Fibroblast of mammary gland (primary cell): ENCODE data around the gene MT3.
A peak's percentile ranks its signal among the peaks of the same experiment; 100 is the strongest.

Experiments
- DNase-seq: peaks from one replicate; pipeline ENCODE4 v3.0.0-alpha.2; 2010; ENCODE audit warnings: low read depth
- H3K4me3 ChIP-seq: 2 replicates; pipeline ENCODE4 v1.5.1; 2011; ENCODE audit warnings: low read depth, mild to moderate bottlenecking, low read length, moderate library complexity; ENCODE audit not compliant: control insufficient read depth
- TF ChIP-seq, protein P1 (sequence below): conservative IDR thresholded peaks from 2 replicates; pipeline ENCODE4 v1.5.1; 2011; ENCODE audit warnings: low read depth, low read length, inconsistent platforms; ENCODE audit not compliant: control insufficient read depth, insufficient read depth

MT3 gene

DNA sequence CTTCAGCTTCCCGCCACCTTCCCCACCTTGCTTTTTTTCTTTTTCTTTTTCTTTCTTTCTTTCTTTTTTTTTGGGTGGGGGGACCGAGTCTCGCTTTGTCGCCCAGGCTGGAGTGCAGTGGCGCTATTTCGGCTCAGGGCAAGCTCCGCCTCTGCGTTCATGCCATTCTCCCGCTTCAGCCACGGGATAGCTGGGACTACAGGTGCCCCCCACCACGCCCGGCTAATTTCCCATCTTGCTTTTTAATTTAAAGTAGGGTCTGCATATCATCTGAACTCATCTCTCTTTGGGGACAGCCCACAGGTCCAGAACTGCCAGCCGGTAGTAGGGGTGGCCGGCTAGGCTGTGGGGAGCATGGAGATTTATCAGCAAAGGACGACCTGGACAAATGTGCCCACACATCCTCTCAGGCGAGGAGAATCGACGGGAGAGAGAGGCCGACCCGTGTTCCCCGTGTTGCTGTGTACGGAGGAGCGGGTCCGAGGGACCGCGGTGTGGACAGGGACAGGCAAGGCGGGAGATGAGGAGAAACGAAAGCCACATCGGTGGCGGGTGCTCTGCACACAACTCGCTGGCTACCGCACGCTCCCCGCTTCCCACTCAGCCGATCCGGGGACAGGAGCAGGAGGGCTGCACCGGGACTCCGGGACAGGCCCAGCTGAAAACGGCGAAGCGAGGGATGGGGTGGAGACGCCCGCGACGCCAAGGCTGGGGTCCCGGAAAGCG lies 45.5 kb downstream of the MT3 start:
- DNase-seq, result no peak
- no peak overlapping the region for H3K4me3 ChIP-seq

DNA sequence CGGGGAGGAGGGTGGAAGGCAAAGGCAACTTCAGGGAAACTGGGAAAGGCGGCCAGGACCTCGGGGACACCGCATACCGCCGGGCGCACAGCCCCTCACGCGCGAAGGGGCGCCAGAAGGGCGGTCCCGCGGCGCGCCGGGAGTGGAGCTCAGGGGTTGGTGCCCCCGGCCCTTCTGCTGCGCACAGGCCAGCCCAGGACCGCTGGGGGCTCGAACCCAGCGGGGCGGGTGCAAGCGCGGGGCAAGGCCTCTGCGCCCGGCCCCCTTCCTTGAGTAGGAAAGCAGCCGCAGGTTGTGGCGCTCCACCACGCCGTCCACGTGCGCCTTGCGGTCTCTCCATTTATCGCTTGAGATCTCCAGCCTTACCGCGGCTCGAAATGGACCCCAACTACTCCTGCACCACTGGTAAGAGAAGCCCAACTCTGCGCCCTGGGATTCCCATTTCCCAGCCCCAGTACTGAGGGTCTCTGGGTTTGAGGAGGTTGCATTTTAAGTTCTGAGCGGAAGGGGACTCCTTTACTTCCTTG lies 46.2 kb downstream of the MT3 start:
- H3K4me3 ChIP-seq, result no peak overlapping the region
- DNase-seq, result no peak
- TF ChIP-seq, protein P1, sequence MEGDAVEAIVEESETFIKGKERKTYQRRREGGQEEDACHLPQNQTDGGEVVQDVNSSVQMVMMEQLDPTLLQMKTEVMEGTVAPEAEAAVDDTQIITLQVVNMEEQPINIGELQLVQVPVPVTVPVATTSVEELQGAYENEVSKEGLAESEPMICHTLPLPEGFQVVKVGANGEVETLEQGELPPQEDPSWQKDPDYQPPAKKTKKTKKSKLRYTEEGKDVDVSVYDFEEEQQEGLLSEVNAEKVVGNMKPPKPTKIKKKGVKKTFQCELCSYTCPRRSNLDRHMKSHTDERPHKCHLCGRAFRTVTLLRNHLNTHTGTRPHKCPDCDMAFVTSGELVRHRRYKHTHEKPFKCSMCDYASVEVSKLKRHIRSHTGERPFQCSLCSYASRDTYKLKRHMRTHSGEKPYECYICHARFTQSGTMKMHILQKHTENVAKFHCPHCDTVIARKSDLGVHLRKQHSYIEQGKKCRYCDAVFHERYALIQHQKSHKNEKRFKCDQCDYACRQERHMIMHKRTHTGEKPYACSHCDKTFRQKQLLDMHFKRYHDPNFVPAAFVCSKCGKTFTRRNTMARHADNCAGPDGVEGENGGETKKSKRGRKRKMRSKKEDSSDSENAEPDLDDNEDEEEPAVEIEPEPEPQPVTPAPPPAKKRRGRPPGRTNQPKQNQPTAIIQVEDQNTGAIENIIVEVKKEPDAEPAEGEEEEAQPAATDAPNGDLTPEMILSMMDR, result no peak

More for the DNA sequence above, 45.5 kb downstream of the MT3 start:
- TF ChIP-seq, protein P1, result no peak

DNA sequence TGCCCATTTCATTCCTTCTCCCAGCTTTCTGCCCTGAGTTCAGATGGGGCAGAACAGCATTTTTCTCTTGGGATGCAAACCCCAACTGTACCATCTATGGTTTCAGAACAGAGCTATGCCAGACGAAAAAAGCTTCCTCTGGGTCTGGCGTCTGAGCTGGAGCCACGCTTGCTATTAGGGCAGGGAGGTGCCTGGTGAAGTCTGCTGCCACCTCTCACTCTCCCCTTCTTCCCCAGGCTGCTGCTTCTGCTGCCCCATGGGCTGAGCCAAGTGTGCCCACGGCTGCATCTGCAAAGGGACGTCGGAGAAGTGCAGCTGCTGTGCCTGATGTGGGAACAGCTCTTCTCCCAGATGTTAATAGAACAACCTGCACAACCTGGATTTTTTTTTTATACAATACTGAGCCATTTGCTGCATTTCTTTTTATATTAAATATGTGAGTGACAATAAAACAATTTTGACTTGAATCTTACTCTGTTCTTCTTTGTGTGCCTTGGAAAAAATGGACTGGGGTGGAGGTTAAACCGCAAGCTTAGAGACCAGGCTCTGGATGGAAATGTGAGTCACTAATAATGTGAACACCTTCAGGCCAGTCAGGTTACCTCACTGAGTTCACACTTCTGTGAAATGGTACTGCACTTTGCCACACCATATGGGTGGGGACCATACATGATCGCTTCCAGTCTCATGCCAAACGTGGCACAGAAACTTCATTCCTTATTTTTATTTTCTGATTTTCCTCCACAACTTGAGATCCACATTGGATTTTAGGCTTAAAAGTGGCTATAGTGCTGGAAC lies 47.5 kb downstream of the MT3 start:
- TF ChIP-seq, protein P1, result no peak
- DNase-seq, result no peak
- no peak overlapping the region for H3K4me3 ChIP-seq

DNA sequence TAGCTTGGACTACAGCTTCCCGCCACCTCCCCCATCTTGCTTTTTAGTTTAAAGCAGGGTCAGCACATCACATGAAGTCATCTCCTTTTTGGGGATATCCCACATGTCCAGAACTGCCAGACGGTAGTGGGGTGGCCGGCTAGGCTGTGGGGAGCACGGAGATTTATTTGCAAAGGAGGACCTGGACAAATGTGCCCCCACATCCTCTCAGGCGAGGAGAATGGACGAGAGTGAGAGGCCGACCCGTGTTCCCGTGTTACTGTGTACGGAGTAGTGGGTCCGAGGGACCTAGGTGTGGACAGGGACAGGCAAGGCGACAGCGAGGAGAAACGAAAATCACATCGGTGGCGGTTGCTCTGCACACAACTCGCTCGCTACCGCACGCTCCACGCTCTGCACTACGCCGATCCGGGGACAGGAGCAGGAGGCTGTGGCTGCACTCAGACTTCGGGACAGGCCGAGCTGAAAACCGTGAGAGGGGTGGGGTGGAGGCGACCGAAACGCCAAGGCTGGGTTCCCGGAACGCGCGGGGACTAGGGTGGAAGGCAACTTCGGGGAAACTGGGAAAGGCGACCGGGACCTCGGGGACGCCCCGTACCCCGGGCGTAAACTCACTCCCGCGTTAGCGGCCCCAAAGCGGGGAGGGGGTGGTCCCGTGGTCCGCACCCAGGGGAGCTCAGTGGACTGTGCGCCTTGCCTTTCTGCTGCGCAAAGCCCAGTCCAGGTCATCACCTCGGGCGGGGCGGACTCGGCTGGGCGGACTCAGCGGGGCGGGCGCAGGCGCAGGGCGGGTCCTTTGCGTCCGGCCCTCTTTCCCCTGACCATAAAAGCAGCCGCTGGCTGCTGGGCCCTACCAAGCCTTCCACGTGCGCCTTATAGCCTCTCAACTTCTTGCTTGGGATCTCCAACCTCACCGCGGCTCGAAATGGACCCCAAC lies 48.8 kb downstream of the MT3 start, which contains the start of gene MT1A:
MT1A (plus strand) TSS at position 853 of the 937 bp plus-strand sequence; CDS start at position 926, 73 bp downstream.
- TF ChIP-seq, protein P1, result no peak
- peak within 1 kb of the TSS; percentile 56 for H3K4me3 ChIP-seq
- peak; percentile 65 for DNase-seq

DNA sequence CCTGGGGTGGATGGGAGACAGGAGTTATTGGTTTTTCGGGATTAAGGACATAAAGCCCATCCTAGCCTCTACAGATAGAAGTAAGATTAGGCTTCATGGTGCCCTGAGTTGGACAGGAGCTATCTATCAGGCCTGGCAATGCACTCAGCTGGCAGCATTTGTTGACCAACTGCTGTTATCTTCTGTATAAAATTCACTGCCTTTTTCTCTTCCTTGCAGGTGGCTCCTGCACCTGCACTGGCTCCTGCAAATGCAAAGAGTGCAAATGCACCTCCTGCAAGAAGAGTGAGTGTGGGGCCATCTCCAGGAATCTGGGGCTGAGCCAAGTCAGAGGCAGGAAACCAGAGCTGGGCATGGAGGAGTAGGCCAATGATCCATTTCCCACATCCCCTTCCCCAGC lies 49.7 kb downstream of the MT3 start:
- no peak for DNase-seq
- TF ChIP-seq, protein P1, result no peak
- no peak overlapping the region for H3K4me3 ChIP-seq

DNA sequence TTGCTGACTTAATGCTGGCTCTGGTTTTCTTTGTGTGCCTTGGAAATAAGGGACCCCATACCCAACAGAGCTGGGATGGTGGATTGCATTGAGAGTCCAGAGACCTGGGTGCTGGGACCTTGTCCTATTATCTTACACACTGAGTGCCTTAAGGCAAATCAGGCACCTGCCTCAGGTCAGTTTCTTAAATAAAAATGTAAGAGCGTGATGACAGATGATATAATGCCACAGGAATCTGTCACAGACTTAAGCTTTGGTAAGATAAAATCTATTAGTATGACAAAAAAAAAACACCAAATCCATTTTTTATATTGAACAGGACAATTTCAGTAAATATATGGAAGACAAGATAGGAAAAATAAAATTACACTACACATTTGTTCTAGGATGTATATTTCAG lies 50.7 kb downstream of the MT3 start:
- H3K4me3 ChIP-seq, result no peak overlapping the region
- TF ChIP-seq, protein P1, result no peak
- no peak for DNase-seq
